Measurements from ENCODE around the gene ABLIM3.

ABLIM3 gene

DNA sequence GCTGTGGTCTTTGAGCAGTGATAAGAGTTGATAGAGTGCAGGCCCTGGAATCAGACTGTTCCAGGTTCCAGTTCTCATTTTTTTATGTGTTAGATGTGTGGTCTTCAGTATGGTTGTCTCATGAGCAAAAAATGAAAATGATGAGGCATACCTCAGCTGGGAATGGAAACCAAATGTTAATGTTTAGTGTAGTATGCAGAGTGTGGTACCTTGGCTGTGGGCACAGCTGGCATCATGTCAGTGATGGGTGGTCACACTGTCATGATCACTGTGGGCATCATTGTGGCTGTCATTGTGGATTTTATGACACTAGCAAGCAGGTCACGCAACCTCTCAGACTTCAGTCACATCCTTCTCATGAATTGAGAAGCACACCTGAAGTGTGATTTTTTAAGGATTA lies 6.4 kb downstream of the ABLIM3 start:
- DNase-seq (ENCODE audit: low read depth, low spot score) = no peak
- no peak overlapping the region for H3K4me3 ChIP-seq (ENCODE audit: low read depth, low read length)
- TF ChIP-seq, protein P1, sequence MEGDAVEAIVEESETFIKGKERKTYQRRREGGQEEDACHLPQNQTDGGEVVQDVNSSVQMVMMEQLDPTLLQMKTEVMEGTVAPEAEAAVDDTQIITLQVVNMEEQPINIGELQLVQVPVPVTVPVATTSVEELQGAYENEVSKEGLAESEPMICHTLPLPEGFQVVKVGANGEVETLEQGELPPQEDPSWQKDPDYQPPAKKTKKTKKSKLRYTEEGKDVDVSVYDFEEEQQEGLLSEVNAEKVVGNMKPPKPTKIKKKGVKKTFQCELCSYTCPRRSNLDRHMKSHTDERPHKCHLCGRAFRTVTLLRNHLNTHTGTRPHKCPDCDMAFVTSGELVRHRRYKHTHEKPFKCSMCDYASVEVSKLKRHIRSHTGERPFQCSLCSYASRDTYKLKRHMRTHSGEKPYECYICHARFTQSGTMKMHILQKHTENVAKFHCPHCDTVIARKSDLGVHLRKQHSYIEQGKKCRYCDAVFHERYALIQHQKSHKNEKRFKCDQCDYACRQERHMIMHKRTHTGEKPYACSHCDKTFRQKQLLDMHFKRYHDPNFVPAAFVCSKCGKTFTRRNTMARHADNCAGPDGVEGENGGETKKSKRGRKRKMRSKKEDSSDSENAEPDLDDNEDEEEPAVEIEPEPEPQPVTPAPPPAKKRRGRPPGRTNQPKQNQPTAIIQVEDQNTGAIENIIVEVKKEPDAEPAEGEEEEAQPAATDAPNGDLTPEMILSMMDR (IDR thresholded peaks at IDR 0.05; ENCODE audit: low read depth, low read length) = no peak
- in situ Hi-C loops (cut with HindIII; ENCODE audit: low sequenced_read_pairs) = no loop called here

DNA sequence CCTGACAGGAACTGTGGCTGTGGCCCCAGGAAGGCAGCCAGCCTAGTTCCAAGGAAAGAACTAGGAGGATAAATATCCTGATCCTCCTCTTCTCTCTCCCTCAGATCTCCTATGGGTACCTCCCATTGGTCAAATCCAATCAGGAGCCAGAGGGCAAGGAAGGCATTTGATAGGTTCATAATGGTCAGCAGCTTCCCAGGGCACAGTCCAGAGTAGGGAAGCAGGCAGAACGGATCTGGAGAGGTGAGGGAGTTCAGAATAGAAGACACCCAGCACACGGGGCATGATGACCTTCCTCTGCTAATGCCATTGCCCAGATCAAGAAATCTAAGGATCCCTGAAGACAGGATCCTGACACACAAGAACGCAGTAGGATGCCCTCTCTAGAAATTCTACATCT lies 8.6 kb downstream of the ABLIM3 start:
- in situ Hi-C loops (cut with HindIII; ENCODE audit: low sequenced_read_pairs) = no loop called here
- DNase-seq (ENCODE audit: low read depth, low spot score) = no peak
- H3K4me3 ChIP-seq (ENCODE audit: low read depth, low read length) = no peak overlapping the region
- TF ChIP-seq, protein P1 (IDR thresholded peaks at IDR 0.05; ENCODE audit: low read depth, low read length) = no peak

DNA sequence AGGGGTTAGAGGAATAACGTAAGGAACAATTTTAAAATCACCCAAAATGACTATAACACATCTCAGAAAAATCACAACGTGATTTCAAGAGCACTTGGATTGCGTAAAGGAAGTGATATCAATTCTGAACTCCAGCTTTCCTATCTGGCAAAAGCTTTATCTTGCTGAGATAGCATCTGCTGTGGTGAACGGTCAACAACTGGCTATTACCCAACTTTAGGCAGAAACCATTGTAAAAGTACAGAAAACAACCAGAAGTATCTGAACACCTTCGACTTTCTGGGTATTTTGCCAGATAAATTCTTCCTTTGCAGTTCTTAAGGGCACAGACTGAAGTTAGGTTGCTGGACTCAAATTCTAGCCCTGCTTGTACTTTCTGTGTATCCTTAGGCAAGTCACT lies 9.2 kb downstream of the ABLIM3 start:
- DNase-seq (ENCODE audit: low read depth, low spot score) = no peak
- TF ChIP-seq, protein P1 (IDR thresholded peaks at IDR 0.05; ENCODE audit: low read depth, low read length) = no peak
- in situ Hi-C loops (cut with HindIII; ENCODE audit: low sequenced_read_pairs) = no loop called here
- no peak overlapping the region for H3K4me3 ChIP-seq (ENCODE audit: low read depth, low read length)

DNA sequence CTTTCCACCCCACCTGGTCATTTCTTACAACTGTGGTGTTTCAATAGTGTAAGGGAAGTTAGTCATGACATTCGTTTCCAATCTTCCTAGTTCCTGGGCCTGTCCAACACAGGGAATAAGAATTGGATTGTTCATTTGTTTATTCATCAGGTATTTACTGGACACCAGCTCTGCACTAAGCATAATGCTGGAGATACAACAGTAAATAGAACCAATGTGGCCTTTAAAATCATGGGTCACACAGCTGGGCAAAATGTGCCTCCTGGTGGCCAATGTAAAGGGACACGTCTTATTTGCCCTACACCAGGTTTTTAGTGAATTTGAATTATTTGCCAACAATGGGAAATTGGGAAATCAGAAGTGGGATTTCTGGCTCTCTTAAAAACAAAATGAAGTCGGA lies 10.4 kb downstream of the ABLIM3 start:
- no peak for DNase-seq (ENCODE audit: low read depth, low spot score)
- TF ChIP-seq, protein P1 (IDR thresholded peaks at IDR 0.05; ENCODE audit: low read depth, low read length) = no peak
- H3K4me3 ChIP-seq (ENCODE audit: low read depth, low read length) = no peak overlapping the region
- in situ Hi-C loops (cut with HindIII; ENCODE audit: low sequenced_read_pairs) = no loop called here

DNA sequence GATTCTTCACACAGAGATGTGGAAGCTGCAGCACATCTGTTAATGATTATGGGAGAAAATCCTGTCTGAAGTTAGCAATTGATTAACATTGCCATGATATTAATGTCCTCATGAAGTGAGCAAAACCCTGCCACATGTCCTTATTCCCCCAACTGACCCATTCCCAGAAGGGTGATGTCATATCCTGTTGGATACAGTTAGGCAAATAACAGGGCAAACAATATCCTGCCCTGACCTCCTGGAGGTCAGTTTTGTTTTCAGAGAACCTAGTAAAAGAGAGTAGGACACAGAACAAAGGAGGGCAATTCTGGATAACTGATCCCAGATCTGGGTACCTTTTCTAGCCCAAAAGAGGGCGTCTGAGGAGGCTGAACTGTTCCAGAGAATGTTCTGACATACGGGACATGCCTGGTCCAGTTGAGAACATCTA lies 11.0 kb downstream of the ABLIM3 start:
- in situ Hi-C loops (cut with HindIII; ENCODE audit: low sequenced_read_pairs) = no loop called here

DNA sequence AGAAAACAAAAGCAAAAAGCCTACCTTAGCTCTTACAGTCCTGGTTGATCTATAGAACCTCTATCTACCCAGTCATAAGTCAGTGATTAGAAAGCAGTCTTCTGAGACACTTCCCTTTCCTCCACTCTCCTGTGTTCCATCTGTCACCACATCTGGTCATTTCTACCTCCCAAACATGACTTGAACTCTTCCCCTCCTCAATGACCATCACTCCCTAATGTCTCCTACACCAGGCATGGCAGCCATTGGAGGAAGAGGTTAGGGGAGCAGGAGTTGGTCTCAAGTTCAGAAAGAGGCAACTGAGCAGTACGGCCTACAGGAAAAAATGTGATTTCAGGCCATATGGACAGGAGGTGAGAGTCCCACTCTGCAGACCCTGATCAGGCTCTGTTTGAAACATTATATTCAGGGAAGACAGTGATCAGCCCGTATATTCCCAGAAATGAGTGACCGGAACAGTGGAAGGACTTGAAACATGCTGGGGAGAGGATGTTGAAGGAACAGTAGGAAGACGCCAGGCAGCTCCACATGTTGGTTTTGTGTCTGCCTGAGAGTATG lies 12.0 kb downstream of the ABLIM3 start:
- no peak overlapping the region for H3K4me3 ChIP-seq (ENCODE audit: low read depth, low read length)
- TF ChIP-seq, protein P1 (IDR thresholded peaks at IDR 0.05; ENCODE audit: low read depth, low read length) = no peak
- in situ Hi-C loops (cut with HindIII; ENCODE audit: low sequenced_read_pairs) = no loop called here
- no peak for DNase-seq (ENCODE audit: low read depth, low spot score)

More for the DNA sequence above, 11.0 kb downstream of the ABLIM3 start:
- H3K4me3 ChIP-seq (ENCODE audit: low read depth, low read length) = no peak overlapping the region
- TF ChIP-seq, protein P1 (IDR thresholded peaks at IDR 0.05; ENCODE audit: low read depth, low read length) = no peak
- no peak for DNase-seq (ENCODE audit: low read depth, low spot score)

Measured in astrocyte of the spinal cord (primary cell).